Stimulated activated CD4-positive, alpha-beta T cell treated with anti-CD3 and anti-CD28 coated beads, Interleukin-1b, Interleukin-23, amount 100 ng/mL, for 48 hours (primary cell): Measurements from ENCODE around the gene C1QBP.
"Not testable (repeated sequence)": the region's sequence is repeated elsewhere in the genome, so short reads cannot be mapped to it uniquely, and the experiment has no call there.

Experiments used
- DNase-seq: peaks from one replicate; pipeline ENCODE4 v3.0.0-alpha.2; 2020

Gene C1QBP, protein sequence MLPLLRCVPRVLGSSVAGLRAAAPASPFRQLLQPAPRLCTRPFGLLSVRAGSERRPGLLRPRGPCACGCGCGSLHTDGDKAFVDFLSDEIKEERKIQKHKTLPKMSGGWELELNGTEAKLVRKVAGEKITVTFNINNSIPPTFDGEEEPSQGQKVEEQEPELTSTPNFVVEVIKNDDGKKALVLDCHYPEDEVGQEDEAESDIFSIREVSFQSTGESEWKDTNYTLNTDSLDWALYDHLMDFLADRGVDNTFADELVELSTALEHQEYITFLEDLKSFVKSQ

DNA sequence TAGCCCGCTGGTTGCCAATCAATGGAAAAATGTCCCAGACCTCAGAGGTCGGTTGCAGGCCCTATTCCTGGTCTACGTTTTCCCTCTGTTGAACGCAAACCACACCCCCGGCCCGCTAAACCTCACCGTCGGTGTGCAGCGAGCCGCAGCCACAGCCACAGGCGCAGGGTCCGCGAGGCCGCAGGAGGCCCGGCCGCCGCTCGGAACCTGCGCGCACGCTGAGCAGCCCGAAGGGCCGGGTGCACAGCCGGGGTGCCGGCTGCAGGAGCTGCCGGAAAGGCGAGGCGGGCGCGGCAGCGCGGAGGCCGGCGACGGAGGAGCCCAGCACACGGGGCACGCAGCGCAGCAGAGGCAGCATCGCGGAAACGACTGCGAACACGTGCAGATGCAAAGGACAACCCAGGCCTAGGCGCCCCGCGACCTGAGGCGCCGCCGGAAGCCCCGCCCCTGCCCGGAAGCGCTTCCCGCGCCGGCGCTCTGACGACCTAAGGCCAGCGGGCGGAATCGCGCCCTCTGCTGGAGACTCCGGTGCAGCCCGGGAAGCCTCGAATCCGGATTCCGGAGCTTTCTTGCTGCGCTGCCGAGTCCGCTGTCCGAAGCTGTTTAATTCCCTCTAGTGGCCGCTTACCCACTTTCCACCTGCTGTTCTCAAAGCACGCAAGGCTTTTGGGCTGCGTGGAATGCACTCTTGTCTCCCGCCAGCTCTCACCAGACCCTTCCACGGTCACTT lies at the start of gene C1QBP:
C1QBP (minus strand) TSS at position 440 of the 730 bp plus-strand sequence; CDS start at position 358, 82 bp downstream.
- peak; percentile 90 for DNase-seq

DNA sequence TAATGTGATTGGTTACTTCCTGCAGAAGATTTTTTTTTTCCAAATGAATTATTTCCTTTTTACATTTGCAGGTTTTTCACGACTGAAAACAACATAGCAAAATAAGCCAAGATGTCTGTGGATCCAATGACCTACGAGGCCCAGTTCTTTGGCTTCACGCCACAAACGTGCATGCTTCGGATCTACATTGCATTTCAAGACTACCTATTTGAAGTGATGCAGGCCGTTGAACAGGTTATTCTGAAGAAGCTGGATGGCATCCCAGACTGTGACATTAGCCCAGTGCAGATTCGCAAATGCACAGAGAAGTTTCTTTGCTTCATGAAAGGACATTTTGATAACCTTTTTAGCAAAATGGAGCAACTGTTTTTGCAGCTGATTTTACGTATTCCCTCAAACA lies 49.8 kb upstream of the C1QBP start:
- DNase-seq = no peak

DNA sequence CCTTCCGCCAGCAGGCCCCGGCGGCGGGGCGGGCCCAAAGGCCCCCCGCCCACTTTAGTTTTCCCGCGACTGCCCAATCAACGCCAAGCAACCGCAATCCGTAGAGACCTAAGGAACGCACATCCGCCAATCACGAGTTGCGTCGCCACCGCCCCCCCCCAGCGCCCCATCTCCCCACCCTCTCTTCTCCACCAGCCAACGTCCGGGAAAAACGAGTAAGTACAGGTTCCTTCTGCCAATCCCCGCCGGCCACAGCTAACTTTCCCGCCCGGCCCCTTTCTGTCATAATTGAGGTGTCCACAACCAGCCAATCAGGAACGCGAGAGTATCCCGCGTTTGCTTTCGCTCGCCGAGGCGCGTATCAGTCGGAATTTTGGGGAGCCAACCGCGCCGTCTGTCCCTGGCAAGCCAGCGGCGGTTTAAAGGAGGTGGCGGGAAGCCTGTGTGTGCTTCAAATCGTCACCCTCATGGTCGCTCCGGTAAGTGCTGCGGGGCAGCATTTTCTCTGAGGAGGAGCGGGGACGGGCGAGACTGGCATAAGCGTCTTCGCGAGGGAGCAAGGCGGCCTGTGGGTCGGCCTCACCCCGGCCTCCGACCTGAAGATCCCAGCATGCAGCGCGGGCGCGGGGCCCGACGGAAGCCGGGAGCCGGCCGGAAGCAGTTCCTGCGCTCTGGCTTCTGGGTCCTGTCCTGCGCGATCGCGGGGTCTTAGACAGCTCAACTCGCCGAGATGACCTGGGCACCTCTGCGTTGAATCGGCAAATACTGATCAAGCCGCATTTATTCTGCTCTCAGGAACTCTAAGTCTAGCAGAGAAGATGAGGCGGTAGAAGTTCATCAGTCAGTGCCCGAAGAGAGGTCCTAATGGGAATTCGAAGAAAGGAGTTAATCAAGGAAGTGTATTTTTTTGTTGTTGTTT lies 47.5 kb upstream of the C1QBP start, which contains the start of gene MIS12:
MIS12 (plus strand) TSS at position 361 of the 919 bp plus-strand sequence. CDS start 2,297 bp downstream, outside the sequence.
- peak; percentile 99 for DNase-seq

DNA sequence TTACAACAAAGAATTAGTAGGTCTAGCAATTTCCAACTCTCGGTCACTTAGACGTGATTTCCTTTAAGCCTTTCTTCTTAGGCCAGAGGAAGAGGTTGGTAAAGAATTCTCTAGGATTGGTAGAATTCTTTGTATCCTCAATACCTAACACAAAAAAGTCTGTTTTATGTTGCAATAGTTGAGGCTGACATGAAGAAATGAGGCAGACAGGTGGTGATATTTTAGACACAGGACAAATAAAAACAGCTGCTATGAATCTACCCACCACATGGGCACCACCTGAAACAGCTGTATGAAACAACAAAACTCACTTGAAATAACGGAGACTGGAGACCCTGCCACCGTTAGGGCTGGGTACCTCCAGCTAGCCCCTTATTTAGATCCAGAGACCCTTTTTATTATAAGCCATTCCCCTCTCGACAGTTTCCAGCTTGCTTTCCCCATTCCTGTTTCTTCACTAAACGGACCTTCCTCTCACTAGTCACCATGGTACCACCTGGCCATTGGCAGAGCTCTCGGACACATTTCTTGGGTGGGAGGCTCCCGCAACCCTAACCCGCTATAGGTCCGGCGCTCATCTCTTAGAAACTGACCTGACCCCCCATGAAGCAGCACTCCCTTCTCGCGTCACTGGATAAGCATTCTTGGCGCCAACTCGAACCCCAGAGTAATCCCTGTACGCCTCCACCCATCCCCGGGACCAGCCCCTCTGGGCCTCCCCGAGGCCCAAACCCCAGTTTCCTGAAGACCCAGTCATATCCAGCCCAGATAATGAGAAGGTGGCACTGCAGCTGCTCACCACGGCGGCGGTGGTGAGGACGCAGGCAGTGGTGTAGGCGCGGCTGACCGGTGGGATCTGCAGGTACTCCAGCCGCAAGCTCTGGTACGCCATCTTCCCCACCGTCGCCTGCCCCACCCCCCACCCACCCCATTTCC lies 46.6 kb upstream of the C1QBP start, which contains the start of gene DERL2:
DERL2 (minus strand) TSS at position 909 of the 936 bp plus-strand sequence; CDS start at position 892, 17 bp downstream.
- DNase-seq = no peak

DNA sequence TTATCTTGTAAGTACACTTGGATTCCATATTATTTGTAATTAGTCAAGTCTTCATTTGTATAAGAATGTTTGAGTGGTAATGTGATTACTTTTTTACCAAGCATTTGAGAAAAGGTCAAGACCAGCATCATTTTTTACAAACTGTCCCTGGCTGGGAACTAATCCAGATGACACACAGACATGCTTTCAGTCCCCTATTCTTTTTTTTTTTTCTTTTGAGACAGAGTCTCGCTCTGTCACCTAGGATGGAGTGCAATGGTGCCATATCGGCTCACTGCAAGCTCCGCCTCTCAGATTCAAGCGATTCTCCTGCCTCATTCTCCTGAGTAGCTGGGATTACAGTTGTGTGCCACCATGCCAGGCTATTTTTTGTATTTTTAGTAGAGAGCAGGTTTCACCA lies 42.5 kb upstream of the C1QBP start:
- no peak for DNase-seq

DNA sequence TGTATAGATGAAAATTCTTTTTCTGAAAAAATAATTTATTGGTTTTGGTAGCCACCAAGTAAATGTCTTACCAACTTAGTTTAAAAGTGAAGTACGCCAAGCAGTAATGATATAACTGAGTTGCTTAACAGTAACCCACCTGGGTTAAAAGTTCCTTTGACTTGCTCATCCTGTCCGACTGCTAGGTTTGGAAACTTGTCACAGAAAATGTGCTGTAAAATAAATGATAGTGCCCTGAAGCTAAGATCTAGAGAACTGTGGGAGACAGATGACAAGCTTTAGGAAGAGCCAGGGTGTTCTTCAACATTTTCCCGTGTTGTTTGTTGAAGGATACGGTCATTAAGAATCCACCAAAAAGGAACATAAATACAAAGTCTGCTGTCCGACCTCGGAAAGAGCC lies 42.0 kb upstream of the C1QBP start:
- DNase-seq = no peak

DNA sequence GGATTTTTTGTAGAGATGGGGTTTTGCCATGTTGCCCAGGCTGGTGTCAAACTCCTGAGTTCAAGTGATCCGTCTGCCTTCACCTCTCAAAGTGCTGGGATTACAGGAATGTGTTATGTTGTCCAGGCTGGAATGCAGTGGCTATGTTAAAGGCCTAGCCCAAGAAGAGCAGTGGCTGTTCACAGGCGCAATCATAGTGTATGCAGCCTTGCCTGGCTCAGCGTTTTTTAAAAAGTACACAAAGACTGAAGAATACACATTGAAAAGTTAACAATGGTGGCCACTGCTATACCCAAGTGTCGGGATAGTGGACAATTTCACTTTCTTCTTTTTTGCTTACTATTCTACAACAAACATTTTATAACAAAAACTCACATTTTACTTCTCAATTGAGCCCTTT lies 40.0 kb upstream of the C1QBP start:
- DNase-seq = no peak

DNA sequence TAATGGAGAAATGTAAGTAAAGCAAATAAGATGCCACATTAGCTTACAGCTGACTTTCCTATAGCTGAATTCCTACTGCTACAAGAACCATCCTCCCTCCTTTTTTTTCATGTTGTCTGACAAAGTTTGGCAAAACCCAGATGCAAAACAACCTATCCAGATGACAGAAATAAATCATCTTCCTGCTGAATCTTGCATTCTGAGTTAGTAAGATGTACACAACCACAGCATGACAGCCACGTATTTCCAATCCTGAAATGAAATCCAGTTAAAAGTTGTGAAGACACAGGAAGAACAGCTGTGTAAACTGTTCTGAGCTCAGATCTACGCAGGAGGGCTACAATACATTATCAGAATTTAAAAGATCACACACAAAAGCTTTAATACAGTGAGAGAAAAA lies 35.0 kb upstream of the C1QBP start:
- no peak for DNase-seq

DNA sequence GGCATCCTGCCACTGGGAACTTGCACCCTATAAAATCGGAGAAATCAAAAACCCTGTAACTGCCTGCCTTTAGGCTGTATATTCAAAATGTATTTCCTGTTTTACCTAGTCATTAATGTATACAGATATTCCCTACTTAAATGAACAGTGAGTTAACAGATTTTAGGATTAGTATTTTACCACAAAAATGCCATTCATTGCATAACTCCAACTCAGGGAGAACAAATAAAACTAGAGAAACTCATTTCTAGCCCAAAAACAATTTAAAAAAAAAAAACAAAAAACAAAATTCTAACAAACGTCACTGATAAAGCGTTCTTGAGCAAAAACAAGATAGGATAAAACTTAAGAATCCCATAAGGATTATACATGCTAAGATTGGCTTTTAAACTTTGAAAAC lies 33.6 kb upstream of the C1QBP start:
- no peak for DNase-seq

DNA sequence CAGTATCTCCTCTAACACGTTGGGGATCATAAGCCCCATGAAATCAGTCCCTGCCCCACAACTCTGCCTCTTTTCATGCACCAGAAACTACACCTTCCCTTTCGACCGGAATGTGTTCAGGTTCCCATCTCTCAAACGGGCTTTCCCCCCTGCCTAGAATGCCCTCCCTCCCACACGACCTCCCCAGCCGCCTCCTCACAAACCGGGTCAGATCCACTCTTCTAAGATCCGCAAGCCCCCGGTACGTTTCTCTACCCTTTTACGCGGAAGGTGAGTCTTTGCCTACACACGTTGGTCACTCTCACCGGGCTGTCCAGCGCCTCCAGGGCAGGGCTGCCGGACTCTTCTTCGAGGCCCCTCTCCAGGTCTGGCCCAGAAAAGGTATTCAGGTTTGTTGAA lies 29.1 kb upstream of the C1QBP start:
- no peak for DNase-seq

DNA sequence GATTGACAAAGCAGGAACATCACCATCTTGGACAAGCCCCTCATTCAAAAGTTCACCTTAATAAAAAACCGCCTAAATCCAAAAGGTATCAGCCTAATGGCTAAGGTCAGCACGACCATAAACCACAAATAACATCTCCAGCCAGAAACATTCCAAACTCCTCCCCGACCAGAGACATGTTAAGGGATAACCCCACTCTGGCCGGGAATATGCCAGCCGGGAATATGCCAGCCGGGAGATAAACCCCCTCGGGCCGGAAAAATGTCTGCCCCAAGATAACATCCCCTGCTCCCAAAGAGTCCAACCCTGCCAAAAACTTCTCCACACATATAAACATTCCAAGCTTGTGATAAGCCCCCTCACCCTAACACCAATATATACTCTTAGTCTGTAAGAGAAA lies 28.5 kb upstream of the C1QBP start:
- no peak for DNase-seq

DNA sequence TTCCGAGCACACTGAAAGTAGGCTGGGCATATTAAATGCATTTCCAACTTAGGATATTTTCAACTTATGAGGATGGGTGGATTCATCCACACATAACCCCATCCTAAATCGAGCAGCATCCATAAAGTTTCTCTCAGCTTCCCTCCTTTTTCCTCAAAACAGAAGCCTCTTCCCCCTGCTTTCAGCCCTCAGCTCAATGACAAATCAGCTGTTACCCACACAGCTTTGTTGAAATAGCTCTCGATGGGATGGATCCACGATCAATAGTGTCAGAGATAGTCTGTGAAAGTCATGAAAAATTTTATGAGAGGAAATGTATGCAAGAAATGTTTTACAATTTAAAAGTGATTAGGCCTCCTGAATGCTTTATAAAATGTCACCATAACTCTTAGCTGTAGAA lies 27.3 kb upstream of the C1QBP start:
- DNase-seq = no peak

DNA sequence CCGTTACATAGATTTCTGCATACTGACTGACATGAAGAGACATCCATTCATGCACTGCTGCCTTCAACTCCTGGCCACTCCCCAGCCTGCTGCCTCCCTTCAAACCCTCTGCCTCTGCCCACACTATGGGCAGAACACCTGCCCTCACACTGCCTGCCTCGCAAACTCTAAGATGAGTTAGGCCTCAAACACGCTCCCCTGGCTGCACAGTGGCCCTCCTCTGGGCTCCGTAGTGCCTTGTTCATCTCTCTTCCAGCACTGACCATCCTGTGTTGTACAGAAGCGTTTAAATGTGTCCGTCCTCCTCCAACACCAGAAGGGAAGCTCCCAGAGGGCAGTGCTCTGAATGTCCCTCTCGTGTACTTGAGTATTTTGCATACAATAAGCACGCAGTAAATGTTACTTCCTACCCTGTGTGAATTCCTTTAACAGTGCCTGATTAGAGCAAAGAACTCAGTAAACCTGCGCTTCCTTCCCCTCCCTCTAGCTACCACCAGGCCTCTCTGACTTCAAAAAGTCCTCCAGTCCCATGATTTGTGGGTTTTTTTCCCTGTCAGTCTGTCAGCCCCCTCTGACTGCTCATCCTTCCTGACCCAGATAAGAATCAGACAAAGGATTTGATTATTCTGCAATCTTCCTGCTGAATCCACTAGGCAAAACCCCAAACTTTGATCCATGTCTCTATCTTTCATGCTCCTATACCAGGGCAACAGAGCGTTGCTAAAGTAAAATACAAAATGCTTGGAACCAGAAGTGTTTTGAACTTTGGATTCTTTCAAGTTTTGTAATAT lies 26.0 kb upstream of the C1QBP start:
- DNase-seq = no peak

DNA sequence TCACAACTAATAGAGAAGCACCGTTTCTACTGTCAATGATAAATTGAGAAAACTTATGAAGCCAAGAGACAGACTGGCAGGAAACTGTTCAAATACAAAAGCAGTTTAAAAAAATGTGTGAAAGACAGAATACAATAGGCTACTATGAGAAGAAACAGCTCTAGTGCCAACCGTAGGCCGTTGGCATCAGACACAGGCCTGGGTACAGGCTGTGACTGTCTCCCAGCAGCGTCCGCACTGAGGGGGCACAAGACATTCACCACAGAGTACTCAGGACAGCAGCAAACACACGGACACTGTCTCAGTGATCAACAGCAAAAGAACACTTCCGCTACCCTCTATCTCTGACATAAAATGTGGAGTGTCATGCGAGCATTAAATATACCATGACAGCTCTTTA lies 7.8 kb upstream of the C1QBP start:
- DNase-seq = no peak

DNA sequence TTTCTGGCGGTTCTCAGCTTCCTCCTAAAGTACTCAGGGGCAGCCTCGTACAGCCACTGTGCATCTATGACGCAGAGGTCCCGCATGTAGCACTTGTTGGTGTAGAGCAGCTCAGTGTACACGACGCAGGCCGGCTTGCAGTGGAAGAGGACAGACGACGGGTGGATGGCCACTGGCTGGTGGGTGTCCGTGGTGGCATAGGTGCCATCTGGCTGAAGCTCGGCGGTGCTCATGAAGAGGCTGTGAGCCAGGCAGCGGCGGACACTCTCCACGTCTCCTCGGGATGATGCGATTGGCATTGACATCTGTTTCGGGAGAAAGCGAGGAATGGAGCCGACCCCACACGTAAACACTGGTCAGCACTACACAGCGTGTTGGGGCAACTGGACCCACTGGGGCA lies 5.3 kb upstream of the C1QBP start:
- no peak for DNase-seq

DNA sequence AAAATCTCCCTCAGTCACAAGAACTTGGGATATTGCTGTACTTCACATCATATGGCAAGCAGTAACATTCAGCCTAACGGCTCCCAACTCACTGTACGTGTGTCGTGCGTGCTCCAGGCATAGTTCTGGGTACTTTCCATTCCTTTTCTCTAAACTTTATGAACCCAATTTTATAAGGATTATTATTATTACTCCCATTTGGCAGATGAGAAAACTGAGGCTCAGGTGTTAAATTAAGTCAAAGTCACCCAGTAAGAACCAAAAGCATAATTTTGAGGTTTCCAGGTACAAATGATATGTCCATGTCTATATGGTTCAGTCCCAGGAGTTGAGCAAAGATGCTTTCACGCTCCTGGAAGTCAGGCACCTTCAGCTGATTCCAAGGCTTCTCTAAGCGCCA lies 4.8 kb upstream of the C1QBP start:
- DNase-seq = no peak

DNA sequence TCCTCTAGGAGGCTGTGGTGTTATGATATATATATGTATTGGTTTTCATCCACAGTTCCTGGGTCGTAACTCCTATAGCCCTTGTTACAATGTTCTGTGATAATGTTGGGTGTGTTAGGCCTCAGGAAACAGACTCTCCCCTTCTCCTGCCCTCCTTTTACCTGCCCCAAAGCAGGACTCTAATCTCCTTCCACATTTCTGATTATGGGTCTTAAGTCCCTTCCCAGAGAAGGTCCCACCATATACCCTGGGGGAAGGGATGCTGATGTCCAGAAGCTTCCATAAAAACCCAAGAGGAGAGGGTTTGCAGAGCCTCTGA lies 450 bp upstream of the C1QBP start:
- no peak for DNase-seq

DNA sequence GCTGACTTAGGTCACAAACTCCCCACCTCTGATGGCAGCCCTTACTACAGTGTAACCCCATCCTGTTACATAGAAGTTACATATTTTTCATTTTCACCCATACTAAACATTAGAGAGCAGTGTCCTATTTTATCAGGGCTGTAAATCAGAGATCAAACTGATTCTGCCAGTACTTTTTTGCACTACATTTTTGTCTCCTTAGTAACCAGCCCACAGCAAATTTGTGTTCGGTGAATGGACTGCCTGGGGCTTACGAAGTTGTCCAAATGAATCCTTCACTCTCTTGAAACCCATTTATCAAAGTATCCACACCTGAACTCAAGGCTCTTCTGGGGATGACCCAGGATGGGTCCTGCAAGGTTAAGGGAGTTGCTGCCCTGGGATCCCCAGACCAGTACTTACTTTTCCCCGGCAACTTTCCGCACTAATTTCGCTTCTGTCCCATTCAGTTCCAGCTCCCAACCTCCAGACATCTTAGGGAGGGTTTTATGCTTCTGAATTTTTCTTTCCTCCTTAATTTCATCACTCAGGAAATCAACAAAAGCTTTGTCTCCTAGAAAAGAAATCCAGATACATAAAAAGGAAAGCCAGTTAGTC lies 1.1 kb downstream of the C1QBP start:
- DNase-seq = no peak

DNA sequence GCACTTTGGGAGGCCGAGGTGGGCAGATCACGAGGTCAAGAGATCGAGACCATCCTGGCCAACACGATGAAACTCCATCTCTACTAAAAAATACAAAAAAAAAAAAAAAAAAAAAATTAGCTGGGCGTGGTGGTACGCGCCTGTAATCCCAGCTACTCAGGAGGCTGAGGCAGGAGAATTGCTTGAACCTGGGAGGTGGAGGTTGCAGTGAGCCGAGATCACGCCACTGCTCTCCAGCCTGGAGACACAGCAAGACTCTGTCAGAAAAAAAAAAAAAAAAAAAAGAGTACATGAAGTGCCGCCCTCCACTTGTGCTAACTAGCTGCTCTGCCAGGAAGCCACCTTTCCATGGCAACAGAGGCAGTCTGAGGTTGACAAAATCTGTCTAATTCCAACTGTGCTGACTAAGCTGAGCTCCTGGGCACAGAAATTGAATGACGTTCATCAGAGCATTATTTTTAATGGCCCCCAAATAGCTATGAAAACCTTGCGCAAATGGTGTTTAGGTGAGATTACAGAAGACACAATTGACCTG lies 3.1 kb downstream of the C1QBP start:
- not testable (repeated sequence) for DNase-seq

DNA sequence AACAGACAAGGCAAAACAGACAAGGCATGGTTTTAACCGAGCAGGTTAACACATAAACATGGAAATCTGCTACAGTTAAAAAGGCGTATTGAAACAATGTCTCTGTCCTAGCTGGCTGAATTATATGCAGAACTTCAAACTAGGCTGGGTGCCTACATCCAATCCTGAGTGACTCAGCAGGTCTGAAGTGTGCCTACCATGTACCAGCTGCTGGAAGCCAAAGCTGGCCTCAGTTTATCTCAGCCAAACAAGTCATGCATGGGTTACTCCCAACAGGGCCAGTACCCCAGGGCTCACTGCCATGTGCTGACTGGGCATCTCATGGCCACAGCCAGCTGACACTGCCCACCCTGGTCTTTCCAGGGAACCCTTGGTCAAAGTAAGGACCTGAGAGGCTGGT lies 4.0 kb downstream of the C1QBP start:
- no peak for DNase-seq
